Heart right ventricle (tissue), 16 donors: ENCODE results near the gene TTC3. TPM values are rescaled to one million over a fixed set of nuclear protein-coding genes. Genes with fewer than 3 reads are reported as not detected.

Experiments used
- ATAC-seq, 8 donors: fragments of 200-7000 bp; cut with Tn5 transposase; one replicate each; pipeline ENCODE4 v1.9.1; 2020; ENCODE audit warnings: mild to moderate bottlenecking in 8 of 8, moderate library complexity in 8 of 8, moderate number of reproducible peaks in 1 of 8
- DNase-seq, 2 donors: peaks; one replicate each; pipeline ENCODE4 v3.0.0-alpha.2; 2020
- H3K27ac ChIP-seq, 10 donors: fragments of 200-600 bp; sonication (generic) in 2 of 10; one replicate each; pipeline versions ENCODE4 v1.5.0 to v1.8.0; 2020 to 2022; ENCODE audit warnings: mild to moderate bottlenecking in 3 of 10
- H3K27me3 ChIP-seq, 7 donors: fragments of 200-600 bp; one replicate each; pipeline ENCODE4 v1.8.0; 2021 to 2022; ENCODE audit warnings: mild to moderate bottlenecking in 2 of 7
- H3K36me3 ChIP-seq, 9 donors: fragments of 200-600 bp; sonication (generic) in 1 of 9; one replicate each; pipeline versions ENCODE4 v1.5.0 to v1.8.0; 2020 to 2022; ENCODE audit warnings: mild to moderate bottlenecking in 2 of 9
- H3K4me1 ChIP-seq, 9 donors: fragments of 200-600 bp; sonication (generic) in 1 of 9; one replicate each; pipeline versions ENCODE4 v1.5.0 to v1.8.0; 2020 to 2022; ENCODE audit warnings: mild to moderate bottlenecking in 4 of 9
- H3K4me3 ChIP-seq, 10 donors: fragments of 200-600 bp; sonication (generic) in 2 of 10; one replicate each; pipeline versions ENCODE4 v1.5.0 to v1.8.0; 2020 to 2022; ENCODE audit warnings: mild to moderate bottlenecking in 7 of 10, moderate library complexity in 2 of 10
- H3K9me3 ChIP-seq, 11 donors: fragments of 200-600 bp in 10 of 11; sonication (generic) in 2 of 11; one replicate each; pipeline versions ENCODE4 v1.5.0 to v1.8.0; 2013 to 2022; ENCODE audit warnings: mild to moderate bottlenecking in 2 of 11, control low read depth in 1 of 11, moderate library complexity in 1 of 11
- WGBS, 2 donors: extraction: QIAGEN DNeasy Blood & Tissue Kit; methylation state at CpG; one replicate each; pipeline ENCODE4 v1.1.7; 2013; ENCODE audit warnings: inconsistent platforms in 1 of 2; 5-methylcytosine and 5-hydroxymethylcytosine counted together
- intact Hi-C, 10 donors: fragments of 100-400 bp; cut with DNase I; formaldehyde crosslinking; loops; one replicate each; pipeline versions ENCODE4 v1.11.1 to v1.14.2; 2022
- polyA plus RNA-seq, 2 donors: library from polyadenylated mRNA; stranded (reverse); fragments of 200-250 nt; gene quantifications; one replicate each; pipeline ENCODE4 v1.2.3, GENCODE V29; 2013
- total RNA-seq, 10 donors: library from RNA; stranded (reverse); fragmentation: NEBNext Ultra II Directional in 3 of 10; extraction: Animal tissue kit (Norgen Biotek cat#: 25700) in 3 of 10; gene quantifications; one replicate each; pipeline versions ENCODE4 v1.2.1 to v1.2.4, GENCODE V29; 2021 to 2023
- TF ChIP-seq, protein P1 (sequence below), 9 donors: fragments of 200-600 bp; sonication (generic) in 2 of 9; IDR thresholded peaks; one replicate each; pipeline versions ENCODE4 v1.5.0 to v1.8.0; 2021 to 2022; ENCODE audit warnings: antibody characterized with exemption in 9 of 9, mild to moderate bottlenecking in 5 of 9, moderate library complexity in 1 of 9
- donor health status: Arrhythmogenic right ventricular cardiomyopathy.
- donor health status: ischemic (EF 13 %, LVEDD 7.1; RV severe dilation, severe dysfunction).
- donor health status: healthy with polysubstance abuse.
- donor health status: DM: no; HTN: yes; CAD: no.
- donor health status: DM: no; HTN: no; CAD: no.
- donor health status: ischemic (EF 25% LVEDD 6.9; RV normal size, moderate dysfunction).
- donor health status: ischemic (EF 25% LVEDD 5.7; RV mildly dilated, moderate dysfunction).
- donor health status: healthy.
- donor health status: DM: yes; HTN: yes; CAD: no.
- donor health status: Ischemic cardiomyopathy.
- donor health status: ischemic (EF 35%, LVEDD 5.7; RV mildly dilated, moderate dysfunction).
- donor health status: nonischemic (EF 11% LVEDD 7.7; RV severe dilation, severe dysfunction).
- donor health status: DM: yes; HTN: yes; CAD: no.
- donor health status: PGD.
- donor health status: ischemic (EF 29% LVEDD 5.4; RV normal size, mild dysfunction).
- donor health status: nonischemic (EF 23%, LVEDD 6.1; RV moderate dilation, normal function).

Gene TTC3
- total and polyA plus RNA-seq, 12 donors: 14.0 to 62.1 (median 50.1) TPM

DNA sequence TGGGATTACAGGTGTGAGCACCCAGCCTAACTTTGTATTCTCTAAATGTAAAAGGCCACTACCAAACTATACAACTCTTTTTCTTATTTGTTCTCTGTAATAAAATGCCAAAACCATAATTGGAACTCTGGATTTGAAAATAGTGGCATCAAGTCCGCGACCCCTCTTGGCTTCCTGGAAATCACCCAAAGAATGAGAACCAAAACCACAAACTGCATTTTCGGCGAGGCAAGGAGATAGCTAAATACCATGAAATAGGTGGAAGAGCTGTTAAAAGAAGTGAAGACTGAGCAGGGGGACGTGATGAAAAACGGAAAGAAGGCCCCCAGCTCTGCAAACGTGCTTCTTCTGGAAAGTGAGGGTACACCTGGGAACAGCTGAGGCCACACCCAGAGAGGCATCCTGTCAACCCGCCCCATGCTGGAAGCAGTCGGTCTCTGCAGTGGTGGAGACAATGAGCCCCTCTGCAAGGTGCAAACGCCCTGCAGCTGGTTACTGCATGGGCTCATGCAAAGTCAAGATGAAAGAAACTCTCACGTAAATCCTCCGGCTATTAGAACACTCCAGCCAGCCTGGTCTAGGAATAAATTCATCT is 171.5 kb downstream of the TTC3 start:
- no peak for ATAC-seq
- WGBS, 2 donors: 82 to 89% methylated on average over 12 of the region's 12 CpGs
- TF ChIP-seq, protein P1, sequence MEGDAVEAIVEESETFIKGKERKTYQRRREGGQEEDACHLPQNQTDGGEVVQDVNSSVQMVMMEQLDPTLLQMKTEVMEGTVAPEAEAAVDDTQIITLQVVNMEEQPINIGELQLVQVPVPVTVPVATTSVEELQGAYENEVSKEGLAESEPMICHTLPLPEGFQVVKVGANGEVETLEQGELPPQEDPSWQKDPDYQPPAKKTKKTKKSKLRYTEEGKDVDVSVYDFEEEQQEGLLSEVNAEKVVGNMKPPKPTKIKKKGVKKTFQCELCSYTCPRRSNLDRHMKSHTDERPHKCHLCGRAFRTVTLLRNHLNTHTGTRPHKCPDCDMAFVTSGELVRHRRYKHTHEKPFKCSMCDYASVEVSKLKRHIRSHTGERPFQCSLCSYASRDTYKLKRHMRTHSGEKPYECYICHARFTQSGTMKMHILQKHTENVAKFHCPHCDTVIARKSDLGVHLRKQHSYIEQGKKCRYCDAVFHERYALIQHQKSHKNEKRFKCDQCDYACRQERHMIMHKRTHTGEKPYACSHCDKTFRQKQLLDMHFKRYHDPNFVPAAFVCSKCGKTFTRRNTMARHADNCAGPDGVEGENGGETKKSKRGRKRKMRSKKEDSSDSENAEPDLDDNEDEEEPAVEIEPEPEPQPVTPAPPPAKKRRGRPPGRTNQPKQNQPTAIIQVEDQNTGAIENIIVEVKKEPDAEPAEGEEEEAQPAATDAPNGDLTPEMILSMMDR (IDR thresholded peaks at IDR 0.05): no peak

DNA sequence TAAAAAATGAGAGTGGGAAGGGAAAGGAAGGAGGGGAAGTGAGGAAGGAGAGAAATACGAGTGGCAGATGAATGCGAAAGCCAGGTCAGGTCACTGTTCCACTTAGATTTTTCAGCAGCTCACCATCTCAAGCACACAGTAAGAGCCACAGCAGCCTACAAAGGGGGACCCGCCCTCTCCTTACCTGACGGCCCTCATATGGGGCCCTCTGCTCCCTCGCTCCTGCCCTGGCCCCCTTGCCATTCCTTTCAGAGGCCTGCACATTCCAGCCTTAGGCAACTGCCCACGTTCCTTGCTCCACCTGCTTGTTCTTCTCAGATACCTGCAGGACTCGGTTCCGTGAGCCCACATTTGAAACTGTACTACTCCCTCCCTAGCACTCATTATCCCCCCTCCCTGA is 172.1 kb downstream of the TTC3 start:
- Histone ChIP-seq H3K4me3 (no peak overlapping the region), H3K4me1 (peaks cover 0 to 36% (median 17%) of the 10 kb centered on the region in 9 donors), H3K27me3 (no peaks in the 10 kb centered on the region), H3K9me3 (no peaks in the 10 kb centered on the region), H3K36me3 (peaks cover 0 to 16% (median 0%) of the 10 kb centered on the region in 9 donors), H3K27ac (no peak overlapping the region)
- DNase-seq (no peak), ATAC-seq (no peak)
- WGBS, 2 donors: 95% methylated on average over 8 of the region's 8 CpGs
- intact Hi-C loops: no loop called here
- TF ChIP-seq, protein P1 (IDR thresholded peaks at IDR 0.05): no peak

More for the DNA sequence above, 171.5 kb downstream of the TTC3 start:
- no peak for DNase-seq
- Histone ChIP-seq H3K4me3 (no peak overlapping the region), H3K27me3 (no peaks in the 10 kb centered on the region), H3K9me3 (no peaks in the 10 kb centered on the region), H3K27ac (no peak overlapping the region), H3K4me1 (peaks cover 0 to 35% (median 15%) of the 10 kb centered on the region in 9 donors), H3K36me3 (peaks cover 0 to 21% (median 0%) of the 10 kb centered on the region in 9 donors)
- intact Hi-C loops: no loop called here

DNA sequence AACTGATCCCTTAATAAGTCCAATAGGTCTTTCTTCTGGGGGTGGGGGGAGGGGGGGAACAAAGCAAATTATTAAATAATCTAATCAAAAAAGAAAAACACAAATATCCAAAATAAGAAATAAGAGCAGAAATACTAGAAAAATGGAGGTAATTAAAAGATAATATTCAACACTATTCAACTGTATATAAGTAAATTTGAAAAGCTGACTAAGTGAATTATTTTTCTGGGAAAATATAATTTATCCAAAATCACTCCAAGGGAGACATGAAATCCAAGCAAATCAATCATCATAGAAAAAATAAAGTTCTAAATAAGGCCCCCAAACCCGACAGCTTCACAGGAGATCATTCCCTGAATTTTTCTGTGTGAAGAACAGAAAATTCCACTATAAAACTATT is 175.2 kb downstream of the TTC3 start:
- no peaks in the 10 kb centered on the region for H3K36me3 ChIP-seq
- H3K27ac ChIP-seq: no peak overlapping the region
- no peak overlapping the region for H3K4me3 ChIP-seq
- TF ChIP-seq, protein P1 (IDR thresholded peaks at IDR 0.05): no peak
- peaks cover 0 to 53% (median 23%) of the 10 kb centered on the region in 9 donors for H3K4me1 ChIP-seq
- WGBS, 2 donors: 89 to 91% methylated on average over 1 of the region's 1 CpG
- ATAC-seq (no peak), DNase-seq (no peak)
- intact Hi-C loops: no loop called here
- no peaks in the 10 kb centered on the region for H3K9me3 ChIP-seq
- no peaks in the 10 kb centered on the region for H3K27me3 ChIP-seq

DNA sequence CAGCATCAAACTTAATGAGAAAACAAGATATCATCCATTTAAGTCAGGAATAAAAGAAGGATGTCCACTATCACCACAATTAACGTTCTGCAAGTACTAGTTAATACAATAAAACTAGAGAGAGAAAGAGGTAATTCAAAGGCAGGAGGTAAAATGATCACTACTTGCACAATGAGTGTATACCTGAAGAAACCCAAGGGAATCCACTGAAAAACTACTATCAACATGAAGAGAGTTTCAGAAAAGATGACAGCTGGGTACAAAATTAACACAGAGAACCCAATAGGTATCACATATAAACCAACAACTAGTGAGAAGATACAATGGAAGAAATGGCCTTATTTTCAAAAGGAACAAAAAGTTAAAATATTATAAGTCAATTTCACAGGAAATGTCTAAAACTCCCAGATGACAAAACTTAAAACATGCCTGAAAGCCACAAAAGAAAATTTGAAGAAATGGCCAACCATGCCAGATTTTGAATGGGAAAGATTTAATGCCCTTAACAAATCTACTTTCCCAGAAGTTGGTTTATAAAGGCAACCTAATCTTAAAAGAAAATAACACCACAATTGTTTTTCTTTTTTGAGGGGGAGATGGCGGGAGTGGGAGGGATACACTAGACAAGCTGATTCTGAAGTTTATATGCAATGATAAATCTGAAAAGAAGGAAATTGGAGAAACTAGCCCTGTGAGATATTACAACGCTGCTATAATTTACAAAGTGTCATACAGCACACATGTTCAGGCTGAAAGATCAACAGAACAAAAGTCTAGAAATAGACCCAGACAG is 176.3 kb downstream of the TTC3 start:
- TF ChIP-seq, protein P1 (IDR thresholded peaks at IDR 0.05): no peak
- Histone ChIP-seq H3K27me3 (no peaks in the 10 kb centered on the region), H3K4me1 (peaks cover 0 to 55% (median 23%) of the 10 kb centered on the region in 9 donors), H3K9me3 (no peaks in the 10 kb centered on the region), H3K36me3 (no peaks in the 10 kb centered on the region), H3K27ac (no peak overlapping the region), H3K4me3 (no peak overlapping the region)
- DNase-seq (no peak), ATAC-seq (no peak)
- 77 to 79% methylated on average over 3 of the region's 3 CpGs for WGBS, 2 donors
- intact Hi-C loops: no loop called here
